Measurements from ENCODE around the gene ANKRD13C. TPM values are rescaled to one million over a fixed set of nuclear protein-coding genes. Genes with fewer than 3 reads are reported as not detected.
A peak's percentile ranks its signal among the peaks of the same experiment; 100 is the strongest.
"Not testable (repeated sequence)": the region's sequence is repeated elsewhere in the genome, so short reads cannot be mapped to it uniquely, and the experiment has no call there.

The ANKRD13C gene
- total RNA-seq, 1 experiment from 2014 or later, result 24.3 TPM

- TF ChIP-seq CTCF (conservative IDR thresholded peaks at IDR 0.05) (no peak), EZH2 (IDR thresholded peaks at IDR 0.05; ENCODE audit: low read depth) (no peak)
- Histone ChIP-seq H3K9me3 (ENCODE audit: insufficient read depth, low read depth) (no peaks in the 10 kb centered on the region), H3K4me3 (no peak overlapping the region), H2AFZ (no peak overlapping the region), H3K9me2 (ENCODE audit: insufficient read depth) (no peaks in the 10 kb centered on the region), H3K79me2 (ENCODE audit: low read depth) (no peaks in the 10 kb centered on the region), H4K20me1 (ENCODE audit: insufficient read depth) (no peaks in the 10 kb centered on the region), H3F3A (ENCODE audit: insufficient read depth, low read depth) (no peaks in the 10 kb centered on the region), H3K36me3 (ENCODE audit: low read depth) (no peaks in the 10 kb centered on the region), H3K4me2 (no peak overlapping the region), H3K4me1 (replicated peaks; ENCODE audit: insufficient read depth) (no peaks in the 10 kb centered on the region), H3K27ac (no peak overlapping the region), H3K27me3 (ENCODE audit: insufficient read depth, low read depth) (no peaks in the 10 kb centered on the region)
- ChIA-PET CTCF (no interaction called here), POLR2A (ENCODE audit: unreplicated experiment) (no interaction called here)
- BruUV-seq (replicated peaks), result no TSS peak
- intact Hi-C loops (cut with micrococcal nuclease; ENCODE audit: unreplicated experiment), result no loop called here
- no peak for DNase-seq
These were observed 28.2 kb upstream of the ANKRD13C start for GRCh38 chr1:70382682-70383081.

GRCh38 chr1:70376196-70376595 is 21.7 kb upstream of the ANKRD13C start:
- Histone ChIP-seq H3K9me3 (ENCODE audit: insufficient read depth, low read depth) (no peaks in the 10 kb centered on the region), H3K27ac (no peak overlapping the region), H3K4me3 (no peak overlapping the region), H3K36me3 (ENCODE audit: low read depth) (no peaks in the 10 kb centered on the region), H3K27me3 (ENCODE audit: insufficient read depth, low read depth) (no peaks in the 10 kb centered on the region), H2AFZ (no peak overlapping the region), H4K20me1 (ENCODE audit: insufficient read depth) (no peaks in the 10 kb centered on the region), H3K79me2 (ENCODE audit: low read depth) (no peaks in the 10 kb centered on the region), H3F3A (ENCODE audit: insufficient read depth, low read depth) (0 out of 2 replicates have a peak, but pooled peaks cover 4% of the 10 kb centered on the region), H3K4me2 (no peak overlapping the region), H3K4me1 (replicated peaks; ENCODE audit: insufficient read depth) (peaks cover 14% of the 10 kb centered on the region), H3K9me2 (ENCODE audit: insufficient read depth) (no peaks in the 10 kb centered on the region)
- no peak for DNase-seq
- CTCF ChIA-PET, result no interaction called here
- POLR2A ChIA-PET (ENCODE audit: unreplicated experiment), result no interaction called here
- intact Hi-C loops (cut with micrococcal nuclease; ENCODE audit: unreplicated experiment), result no loop called here
- BruUV-seq (replicated peaks), result no TSS peak
- TF ChIP-seq EZH2 (IDR thresholded peaks at IDR 0.05; ENCODE audit: low read depth), result no peak
- TF ChIP-seq CTCF (conservative IDR thresholded peaks at IDR 0.05), result no peak

DNA sequence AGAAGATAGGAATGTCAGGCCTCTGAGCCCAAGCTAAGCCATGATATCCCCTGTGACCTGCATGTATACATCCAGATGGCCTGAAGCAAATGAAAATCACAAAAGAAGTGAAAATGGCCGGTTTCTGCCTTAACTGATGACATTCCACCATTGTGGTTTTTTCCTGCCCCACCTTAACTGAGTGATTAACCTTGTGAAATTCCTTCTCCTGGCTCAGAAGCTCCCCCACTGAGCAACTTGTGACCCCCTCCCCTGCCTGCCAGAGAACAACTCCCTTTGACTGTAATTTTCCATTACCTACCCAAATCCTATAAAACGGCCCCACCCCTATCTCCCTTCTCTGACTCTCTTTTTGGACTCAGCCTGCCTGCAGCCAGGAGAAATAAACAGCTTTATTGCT is 19.1 kb upstream of the ANKRD13C start:
- Histone ChIP-seq H2AFZ (0 out of 2 replicates have a peak overlapping the region, but pooled peaks have one; percentile 53), H3K4me1 (replicated peaks; ENCODE audit: insufficient read depth) (peaks cover 14% of the 10 kb centered on the region), H3K27ac (peak overlapping the region; percentile 28; the same call in 1 of the 2 replicates), H3K4me2 (peak overlapping the region; percentile 49)
- peak; percentile 47 to 55 for DNase-seq
- H3K9me3 ChIP-seq (ENCODE audit: insufficient read depth, low read depth); H3F3A ChIP-seq (ENCODE audit: insufficient read depth, low read depth); BruUV-seq (replicated peaks); H4K20me1 ChIP-seq (ENCODE audit: insufficient read depth); H3K27me3 ChIP-seq (ENCODE audit: insufficient read depth, low read depth); CTCF ChIA-PET; H3K4me3 ChIP-seq; H3K36me3 ChIP-seq (ENCODE audit: low read depth); H3K79me2 ChIP-seq (ENCODE audit: low read depth); H3K9me2 ChIP-seq (ENCODE audit: insufficient read depth): not testable (repeated sequence)
- POLR2A ChIA-PET (ENCODE audit: unreplicated experiment), result interaction anchor here (0.7 kb wide), 1 partner anchor 37 kb away, joined by 4 read pairs; no protein-coding TSS in a partner anchor
- intact Hi-C loops (cut with micrococcal nuclease; ENCODE audit: unreplicated experiment), result loop anchor here (1.0 kb wide), 2 partner anchors 18 to 38 kb away; partner anchors contain the start of gene CTH

DNA sequence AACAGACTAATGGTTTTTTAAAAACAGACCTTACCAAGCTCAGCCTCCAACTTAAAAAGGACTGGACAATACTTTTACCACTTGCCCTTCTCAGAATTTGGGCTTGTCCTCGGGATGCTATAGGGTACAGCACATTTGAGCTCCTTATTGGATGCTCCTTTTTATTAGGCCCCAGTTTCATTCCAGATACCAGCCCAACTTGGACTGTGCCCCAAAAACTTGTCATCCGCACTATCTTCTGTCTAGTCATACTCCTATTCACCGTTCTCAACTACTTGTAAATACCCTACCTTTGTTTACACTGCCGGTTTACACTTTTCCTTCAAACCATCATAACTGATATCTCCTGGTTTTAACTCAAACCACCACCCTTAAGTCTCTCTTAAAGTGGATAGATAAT is 17.9 kb upstream of the ANKRD13C start:
- Histone ChIP-seq H3K27ac (no peak overlapping the region), H3F3A (ENCODE audit: insufficient read depth, low read depth) (0 out of 2 replicates have a peak, but pooled peaks cover 4% of the 10 kb centered on the region), H3K79me2 (ENCODE audit: low read depth) (no peaks in the 10 kb centered on the region), H4K20me1 (ENCODE audit: insufficient read depth) (no peaks in the 10 kb centered on the region), H3K27me3 (ENCODE audit: insufficient read depth, low read depth) (no peaks in the 10 kb centered on the region), H3K9me3 (ENCODE audit: insufficient read depth, low read depth) (no peaks in the 10 kb centered on the region), H3K4me2 (no peak overlapping the region), H3K4me3 (no peak overlapping the region), H3K36me3 (ENCODE audit: low read depth) (no peaks in the 10 kb centered on the region), H3K9me2 (ENCODE audit: insufficient read depth) (no peaks in the 10 kb centered on the region), H3K4me1 (replicated peaks; ENCODE audit: insufficient read depth) (peaks cover 15% of the 10 kb centered on the region), H2AFZ (no peak overlapping the region)
- intact Hi-C loops (cut with micrococcal nuclease; ENCODE audit: unreplicated experiment), result no loop called here
- CTCF ChIA-PET, result no interaction called here
- BruUV-seq (replicated peaks), result no TSS peak
- POLR2A ChIA-PET (ENCODE audit: unreplicated experiment), result no interaction called here
- TF ChIP-seq EZH2 (IDR thresholded peaks at IDR 0.05; ENCODE audit: low read depth), result no peak
- TF ChIP-seq CTCF (conservative IDR thresholded peaks at IDR 0.05), result no peak
- no peak for DNase-seq

DNA sequence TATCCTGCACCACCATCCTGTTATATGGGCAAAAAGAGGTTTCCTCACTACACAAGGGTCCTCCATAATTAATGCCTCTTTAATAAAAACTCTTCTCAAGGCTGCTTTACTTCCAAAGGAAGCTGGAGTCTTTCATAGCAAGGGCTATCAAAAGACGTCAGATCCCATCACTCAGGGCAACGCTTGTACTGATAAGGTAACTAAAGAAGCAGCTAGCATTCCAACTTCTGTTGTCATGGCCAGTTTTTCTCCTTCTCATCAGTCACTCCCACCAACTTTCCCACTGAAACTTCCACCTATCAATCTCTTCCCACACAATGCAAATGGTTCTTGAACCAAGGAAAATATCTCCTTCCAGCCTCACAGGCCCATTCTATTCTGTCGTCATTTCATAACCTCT is 17.1 kb upstream of the ANKRD13C start:
- H3K79me2 ChIP-seq (ENCODE audit: low read depth); BruUV-seq (replicated peaks); H3K36me3 ChIP-seq (ENCODE audit: low read depth); H2AFZ ChIP-seq; H3F3A ChIP-seq (ENCODE audit: insufficient read depth, low read depth); H3K27me3 ChIP-seq (ENCODE audit: insufficient read depth, low read depth); H3K27ac ChIP-seq; CTCF ChIA-PET; intact Hi-C loops (cut with micrococcal nuclease; ENCODE audit: unreplicated experiment); H4K20me1 ChIP-seq (ENCODE audit: insufficient read depth); H3K4me2 ChIP-seq; H3K4me3 ChIP-seq; H3K9me2 ChIP-seq (ENCODE audit: insufficient read depth); H3K9me3 ChIP-seq (ENCODE audit: insufficient read depth, low read depth); DNase-seq: not testable (repeated sequence)
- POLR2A ChIA-PET (ENCODE audit: unreplicated experiment), result interaction anchor here (0.7 kb wide), 1 partner anchor 304 kb away, joined by 5 read pairs; no protein-coding TSS in a partner anchor
- H3K4me1 ChIP-seq (replicated peaks; ENCODE audit: insufficient read depth), result peaks cover 23% of the 10 kb centered on the region

Measured in PC-9 (cell line).